Ishikawa (cell line): Measurements from ENCODE around the gene HS2ST1.

Source experiments
- CEBPB ChIP-seq: IDR thresholded peaks from 2 replicates; pipeline ENCODE4 v1.6.1; 2012
- CREB1 ChIP-seq: IDR thresholded peaks from 2 replicates; pipeline ENCODE4 v1.6.1; 2012; ENCODE audit warnings: low read depth
- EGR1 ChIP-seq: IDR thresholded peaks from 2 replicates; pipeline ENCODE4 v1.6.1; 2012
- EP300 ChIP-seq: IDR thresholded peaks from 2 replicates; pipeline ENCODE4 v1.6.1; 2012; ENCODE audit warnings: borderline replicate concordance
- NFIC ChIP-seq: IDR thresholded peaks from 2 replicates; pipeline ENCODE4 v1.6.1; 2012
- RAD21 ChIP-seq: IDR thresholded peaks from 2 replicates; pipeline ENCODE4 v1.6.1; 2012; ENCODE audit warnings: low read depth
- TAF1 ChIP-seq: IDR thresholded peaks from 2 replicates; pipeline ENCODE4 v1.6.1; 2012; ENCODE audit warnings: low read depth, mild to moderate bottlenecking
- TCF12 ChIP-seq: IDR thresholded peaks from 2 replicates; pipeline ENCODE4 v1.6.1; 2012; ENCODE audit warnings: low read depth
- TEAD4 ChIP-seq: IDR thresholded peaks from 2 replicates; pipeline ENCODE4 v1.6.1; 2012
- YY1 ChIP-seq: IDR thresholded peaks from 2 replicates; pipeline ENCODE4 v1.6.1; 2012; ENCODE audit warnings: low read depth
- TF ChIP-seq, protein P1 (sequence below): IDR thresholded peaks from 2 replicates; pipeline ENCODE4 v1.6.1; 2012
- TF ChIP-seq, protein P2 (sequence below): IDR thresholded peaks from 2 replicates; pipeline ENCODE4 v1.6.1; 2012; ENCODE audit warnings: low read depth, mild to moderate bottlenecking

DNA sequence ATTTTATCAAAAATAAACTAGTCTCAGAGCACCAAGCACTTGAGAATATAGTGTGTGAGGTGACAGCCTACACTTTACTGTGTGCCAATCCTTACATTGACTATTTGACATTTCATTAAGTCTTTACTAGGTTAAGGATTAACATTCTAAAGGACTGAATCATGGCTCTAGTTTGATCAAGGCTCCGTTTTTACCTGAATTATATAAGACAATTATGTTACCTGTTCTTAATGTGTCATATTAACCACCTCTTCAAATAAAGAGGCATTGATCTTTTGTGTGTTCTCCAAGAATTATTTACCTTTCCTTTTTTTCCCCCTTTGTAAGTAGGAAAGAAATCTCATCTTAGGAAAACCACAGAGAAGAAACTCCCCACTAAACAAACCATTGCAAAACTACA lies 189.7 kb downstream of the HS2ST1 start:
- TF ChIP-seq TAF1 = no peak
- TF ChIP-seq, protein P1, sequence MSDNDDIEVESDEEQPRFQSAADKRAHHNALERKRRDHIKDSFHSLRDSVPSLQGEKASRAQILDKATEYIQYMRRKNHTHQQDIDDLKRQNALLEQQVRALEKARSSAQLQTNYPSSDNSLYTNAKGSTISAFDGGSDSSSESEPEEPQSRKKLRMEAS = no peak
- TF ChIP-seq TEAD4 = no peak
- TF ChIP-seq YY1 = no peak
- TF ChIP-seq NFIC = no peak
- no peak for TF ChIP-seq EP300
- TF ChIP-seq, protein P2, sequence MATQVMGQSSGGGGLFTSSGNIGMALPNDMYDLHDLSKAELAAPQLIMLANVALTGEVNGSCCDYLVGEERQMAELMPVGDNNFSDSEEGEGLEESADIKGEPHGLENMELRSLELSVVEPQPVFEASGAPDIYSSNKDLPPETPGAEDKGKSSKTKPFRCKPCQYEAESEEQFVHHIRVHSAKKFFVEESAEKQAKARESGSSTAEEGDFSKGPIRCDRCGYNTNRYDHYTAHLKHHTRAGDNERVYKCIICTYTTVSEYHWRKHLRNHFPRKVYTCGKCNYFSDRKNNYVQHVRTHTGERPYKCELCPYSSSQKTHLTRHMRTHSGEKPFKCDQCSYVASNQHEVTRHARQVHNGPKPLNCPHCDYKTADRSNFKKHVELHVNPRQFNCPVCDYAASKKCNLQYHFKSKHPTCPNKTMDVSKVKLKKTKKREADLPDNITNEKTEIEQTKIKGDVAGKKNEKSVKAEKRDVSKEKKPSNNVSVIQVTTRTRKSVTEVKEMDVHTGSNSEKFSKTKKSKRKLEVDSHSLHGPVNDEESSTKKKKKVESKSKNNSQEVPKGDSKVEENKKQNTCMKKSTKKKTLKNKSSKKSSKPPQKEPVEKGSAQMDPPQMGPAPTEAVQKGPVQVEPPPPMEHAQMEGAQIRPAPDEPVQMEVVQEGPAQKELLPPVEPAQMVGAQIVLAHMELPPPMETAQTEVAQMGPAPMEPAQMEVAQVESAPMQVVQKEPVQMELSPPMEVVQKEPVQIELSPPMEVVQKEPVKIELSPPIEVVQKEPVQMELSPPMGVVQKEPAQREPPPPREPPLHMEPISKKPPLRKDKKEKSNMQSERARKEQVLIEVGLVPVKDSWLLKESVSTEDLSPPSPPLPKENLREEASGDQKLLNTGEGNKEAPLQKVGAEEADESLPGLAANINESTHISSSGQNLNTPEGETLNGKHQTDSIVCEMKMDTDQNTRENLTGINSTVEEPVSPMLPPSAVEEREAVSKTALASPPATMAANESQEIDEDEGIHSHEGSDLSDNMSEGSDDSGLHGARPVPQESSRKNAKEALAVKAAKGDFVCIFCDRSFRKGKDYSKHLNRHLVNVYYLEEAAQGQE = no peak
- TF ChIP-seq CEBPB = no peak
- no peak for TF ChIP-seq RAD21
- TF ChIP-seq EGR1 = no peak
- TF ChIP-seq CREB1 = no peak
- no peak for TF ChIP-seq TCF12
